Ureter (tissue), 1 donor: ENCODE results near the gene CAB39L. TPM values are rescaled to one million over a fixed set of nuclear protein-coding genes. Genes with fewer than 3 reads are reported as not detected.

Source experiments
- DNase-seq: peaks from one replicate; pipeline ENCODE4 v3.0.0-alpha.2; 2020; ENCODE audit warnings: low spot score
- total RNA-seq: library from RNA; stranded (reverse); gene quantifications from one replicate; pipeline ENCODE4 v1.2.4, GENCODE V29; 2023
- donor health status: DM: yes; HTN: yes; CAD: no.

Gene CAB39L
- total RNA-seq, 1 donor from 2014 or later = 73.9 TPM

DNA sequence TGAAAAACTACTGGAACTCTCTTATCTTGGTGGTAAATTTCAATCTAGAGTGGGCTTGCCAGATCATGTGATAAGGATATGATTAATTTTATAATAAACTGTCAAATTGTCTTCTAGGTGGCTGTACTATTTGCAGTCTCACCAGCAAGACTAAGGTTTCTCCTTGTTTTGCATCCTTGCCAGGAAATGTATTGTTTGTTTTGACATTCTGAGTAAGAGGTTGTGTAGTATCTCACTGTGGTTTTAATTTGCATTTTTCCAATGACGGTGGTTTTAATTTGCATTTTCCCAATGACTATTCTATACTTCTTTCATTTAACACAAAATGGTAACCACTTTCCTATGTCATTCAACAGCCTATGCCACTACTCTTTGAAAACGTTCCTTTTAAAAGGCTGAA lies 2.0 kb downstream of the CAB39L start:
- DNase-seq = no peak

DNA sequence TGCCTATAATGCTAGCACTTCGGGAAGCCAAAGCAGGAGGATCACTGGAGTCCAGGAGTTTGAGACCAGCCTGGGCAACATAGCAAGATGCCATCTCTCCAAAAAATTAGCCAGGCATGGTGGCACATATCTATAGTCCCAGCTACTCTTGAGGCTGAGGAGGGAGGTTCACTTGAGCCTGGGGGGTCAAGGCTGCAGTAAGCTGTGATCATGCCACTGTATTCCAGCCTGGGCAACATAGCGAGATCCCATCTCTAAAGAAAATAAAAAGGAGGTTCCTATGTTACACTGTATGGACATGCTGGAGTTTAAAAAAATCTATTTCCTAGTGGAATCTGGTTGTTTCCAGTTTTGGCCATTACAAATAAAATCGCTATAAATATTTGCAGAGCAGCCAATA lies 2.6 kb downstream of the CAB39L start:
- DNase-seq = no peak

DNA sequence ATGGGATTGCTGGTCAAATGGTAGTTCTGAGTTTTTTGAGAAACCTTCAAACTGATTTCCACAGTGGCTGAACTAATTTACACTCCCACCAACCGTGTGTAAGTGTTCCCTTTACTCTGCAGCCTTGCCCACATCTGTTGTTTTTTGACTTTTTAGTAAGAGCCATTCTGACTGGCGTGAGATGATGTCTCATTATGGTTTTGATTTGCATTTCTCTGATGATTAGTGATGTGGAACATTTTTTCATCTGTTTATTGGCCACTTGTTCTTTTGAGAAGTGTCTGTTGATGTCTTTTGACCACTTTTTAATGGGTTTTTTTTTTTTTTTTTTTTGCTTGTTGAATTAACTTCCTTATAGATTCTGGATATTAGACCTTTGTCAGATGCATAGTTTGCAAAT lies 4.3 kb downstream of the CAB39L start:
- DNase-seq = no peak

DNA sequence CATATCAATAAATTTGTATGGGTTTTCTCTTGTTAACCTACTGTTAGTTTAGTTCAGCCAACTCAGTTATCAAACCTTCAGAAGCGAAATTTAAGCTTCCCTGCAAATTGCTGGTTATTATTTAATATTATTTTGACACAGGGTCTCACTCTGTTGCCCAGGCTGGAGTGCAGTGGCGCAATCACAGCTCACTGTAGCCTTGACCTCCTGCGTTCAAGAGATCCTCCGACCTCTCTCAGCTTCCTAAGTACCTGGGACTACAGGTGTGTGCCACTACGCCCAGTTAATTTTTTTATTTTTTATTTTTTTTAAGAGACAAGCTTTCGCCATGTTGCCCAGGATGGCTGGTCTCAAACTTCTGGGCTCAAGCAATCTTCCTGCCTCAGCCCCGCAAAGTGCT lies 6.2 kb downstream of the CAB39L start:
- no peak for DNase-seq

DNA sequence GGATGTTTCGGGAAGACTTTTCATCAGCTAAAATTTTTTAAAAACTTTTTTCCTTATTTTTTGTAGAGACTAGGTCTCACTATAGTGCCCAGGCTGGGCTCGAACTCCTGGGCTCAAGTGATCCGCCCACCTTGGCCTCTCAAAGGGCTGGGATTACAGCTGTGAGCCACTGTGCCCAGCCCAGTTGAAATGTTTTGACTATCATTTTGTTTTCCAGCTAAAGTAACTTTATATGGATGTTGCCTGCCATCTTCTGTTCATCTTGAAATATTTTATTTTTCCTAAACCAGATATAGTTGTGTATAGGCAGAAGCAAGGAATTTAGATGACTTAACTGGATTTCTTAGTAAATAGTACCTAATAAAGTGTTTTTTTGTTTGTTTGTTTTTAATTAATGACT lies 7.0 kb downstream of the CAB39L start:
- no peak for DNase-seq

DNA sequence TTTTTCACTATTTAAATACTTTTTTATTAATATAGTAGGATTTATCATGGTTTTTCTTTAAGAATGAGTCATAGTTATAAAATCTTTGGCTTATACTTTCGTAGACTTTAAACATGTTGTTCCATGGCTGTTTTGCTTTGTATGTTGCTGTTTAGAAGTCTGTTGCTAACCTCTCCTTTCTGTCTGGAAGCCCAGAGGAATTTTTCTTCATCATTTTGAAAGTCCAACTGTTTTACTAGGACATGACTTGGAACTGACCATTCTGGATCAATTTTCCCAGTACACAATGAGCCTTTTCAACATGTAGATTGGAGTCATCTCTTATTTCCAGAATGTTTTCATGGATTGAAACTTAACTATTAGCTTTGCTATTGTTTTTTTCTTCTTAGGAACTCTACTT lies 7.9 kb downstream of the CAB39L start:
- DNase-seq = no peak

DNA sequence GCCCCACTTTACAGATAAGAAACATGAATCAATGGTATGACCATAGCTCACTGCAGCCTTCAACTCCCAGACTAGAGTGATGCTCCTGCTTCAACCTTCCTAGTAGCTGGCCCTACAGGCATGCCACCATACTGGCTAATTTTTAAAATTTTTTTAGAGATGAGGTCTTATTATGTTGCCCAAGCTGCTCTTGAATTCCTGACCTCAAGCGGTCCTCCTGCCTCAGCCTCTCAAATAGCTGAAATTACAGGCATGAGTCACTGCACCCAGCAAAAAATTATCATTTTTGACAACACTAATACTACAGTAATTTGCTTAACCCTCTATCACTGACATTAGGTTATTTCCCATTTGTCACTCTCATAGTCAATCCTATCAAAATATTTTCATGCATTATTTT lies 14.7 kb downstream of the CAB39L start:
- DNase-seq = no peak

DNA sequence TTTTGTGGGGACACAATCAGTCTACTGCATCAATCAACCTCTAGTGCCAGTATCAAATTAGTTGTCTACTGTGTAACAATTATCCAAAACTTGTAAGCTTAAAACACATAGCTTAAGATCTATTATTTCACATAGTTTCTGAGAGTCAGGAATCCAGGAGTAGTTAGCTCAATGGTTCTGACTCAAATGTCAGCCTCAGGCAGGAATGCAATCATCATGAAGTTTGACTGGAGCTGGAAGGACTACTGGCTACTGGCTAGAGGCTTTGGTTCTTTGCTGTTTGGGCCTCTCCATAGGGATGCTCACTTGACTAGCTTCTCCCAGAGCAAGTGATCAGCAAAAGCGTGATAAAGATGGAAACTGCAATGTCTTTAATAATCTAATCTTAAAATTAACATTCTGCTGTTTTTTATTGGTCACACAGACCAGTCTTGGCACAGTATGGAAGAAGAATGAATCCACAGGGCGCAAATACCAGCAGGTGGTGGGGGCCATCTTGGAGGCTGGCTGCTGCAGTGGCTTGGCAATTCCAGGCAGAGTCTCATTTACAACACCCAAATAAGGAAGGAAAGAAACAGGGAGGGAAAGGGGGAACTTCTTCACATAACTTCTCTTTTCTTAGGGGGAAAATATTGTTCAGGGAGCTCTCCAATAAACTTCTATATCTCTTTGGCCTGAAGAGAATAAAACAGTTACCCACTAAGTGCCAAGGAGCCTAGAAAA lies 15.7 kb downstream of the CAB39L start:
- DNase-seq = no peak

DNA sequence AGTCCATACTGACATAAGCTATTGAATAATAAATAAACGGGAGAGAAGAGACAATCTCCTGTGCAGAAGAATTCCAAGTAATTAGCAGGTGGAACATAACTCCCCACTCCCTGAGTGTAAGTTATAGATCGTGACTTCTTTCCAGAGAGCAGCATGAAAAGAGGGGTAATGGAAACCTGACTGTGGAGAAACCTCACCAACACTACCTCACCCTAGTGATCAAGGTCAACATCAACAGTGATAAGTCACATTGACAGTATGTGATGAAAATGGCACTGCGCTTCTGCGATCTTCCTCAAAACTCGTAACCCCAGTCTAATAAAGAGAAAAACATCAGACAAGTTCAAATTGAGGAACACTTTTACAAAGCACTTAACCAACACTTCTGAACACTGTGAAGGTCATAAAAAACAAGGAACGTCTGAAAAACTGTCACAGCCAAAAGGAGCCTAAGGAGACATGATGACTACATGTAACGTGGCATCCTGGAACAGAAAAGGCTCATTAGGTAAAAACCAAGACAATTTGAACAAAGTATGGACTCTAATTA lies 19.8 kb downstream of the CAB39L start:
- no peak for DNase-seq

DNA sequence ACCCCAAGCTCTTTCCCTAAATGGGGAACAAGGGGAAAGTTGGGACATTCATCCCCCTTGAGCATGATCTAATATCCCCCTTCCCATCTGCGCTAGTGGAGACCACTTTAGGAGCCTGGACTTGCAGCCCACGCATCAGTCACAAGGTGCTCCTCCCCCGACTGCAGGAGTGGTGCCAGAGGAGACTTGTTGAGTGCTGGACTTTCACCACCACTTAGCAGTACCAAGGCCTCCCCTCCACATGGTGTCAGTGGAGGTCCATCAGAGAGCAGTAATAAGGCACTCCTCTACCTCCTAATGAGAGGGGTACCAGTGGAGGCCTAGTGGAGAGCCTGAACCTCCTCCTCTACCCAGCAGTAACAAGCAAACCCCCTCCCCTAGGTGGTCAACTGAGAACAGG lies 22.5 kb downstream of the CAB39L start:
- no peak for DNase-seq

DNA sequence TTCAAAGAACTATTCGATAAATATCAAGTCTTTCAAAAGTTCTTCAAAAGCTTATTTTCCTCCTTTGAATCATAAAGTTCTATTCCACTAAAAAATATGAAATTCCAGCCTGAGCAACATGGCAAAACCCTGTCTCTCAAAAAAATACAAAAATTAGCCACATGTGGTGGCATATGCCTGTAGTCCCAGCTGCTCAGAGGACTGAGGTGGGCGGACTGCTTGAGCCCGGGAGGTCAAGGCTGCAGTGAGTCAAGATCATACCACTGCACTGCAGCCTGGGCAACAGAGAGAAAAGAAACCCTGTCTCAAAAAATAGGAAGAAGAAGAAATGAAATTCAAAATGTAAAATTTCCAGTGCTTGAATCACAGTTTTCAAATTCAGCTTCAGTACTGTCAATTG lies 24.6 kb downstream of the CAB39L start:
- no peak for DNase-seq

DNA sequence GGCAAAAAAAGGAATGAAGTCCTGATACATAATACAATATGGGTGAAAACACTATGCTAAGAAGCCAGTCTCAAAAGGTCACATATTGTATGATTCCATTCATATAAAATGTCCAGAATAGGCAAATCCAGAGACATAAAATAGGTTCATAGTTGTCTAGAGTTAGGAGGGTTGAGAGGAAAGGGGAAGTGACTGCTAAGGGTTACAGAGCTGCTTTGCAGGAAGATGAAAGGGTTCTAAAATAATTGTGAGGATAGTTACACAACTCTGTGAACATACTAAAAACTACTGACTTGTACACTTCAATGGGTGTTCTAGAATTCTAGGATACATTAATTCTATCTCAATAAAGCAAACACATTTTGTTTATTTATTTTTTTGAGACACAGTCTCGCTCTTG lies 25.7 kb downstream of the CAB39L start:
- no peak for DNase-seq

DNA sequence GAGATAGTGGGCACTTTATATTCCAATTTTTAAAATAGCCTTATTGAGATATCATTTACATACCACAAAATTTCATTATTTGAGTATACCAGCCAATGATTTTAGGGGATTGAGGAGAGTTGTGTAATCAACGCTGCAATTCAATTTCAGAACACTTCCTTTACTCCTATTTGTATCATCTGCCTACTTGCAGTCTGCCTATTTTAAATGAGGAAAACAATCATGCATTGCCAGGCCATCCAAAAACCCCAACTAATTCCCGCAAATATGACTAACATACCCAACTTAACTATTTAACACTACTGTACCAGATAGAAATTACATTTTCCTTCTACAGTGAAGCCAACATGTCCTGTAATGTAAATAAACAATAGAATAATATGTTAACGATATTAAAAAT lies 26.7 kb downstream of the CAB39L start:
- DNase-seq = no peak

DNA sequence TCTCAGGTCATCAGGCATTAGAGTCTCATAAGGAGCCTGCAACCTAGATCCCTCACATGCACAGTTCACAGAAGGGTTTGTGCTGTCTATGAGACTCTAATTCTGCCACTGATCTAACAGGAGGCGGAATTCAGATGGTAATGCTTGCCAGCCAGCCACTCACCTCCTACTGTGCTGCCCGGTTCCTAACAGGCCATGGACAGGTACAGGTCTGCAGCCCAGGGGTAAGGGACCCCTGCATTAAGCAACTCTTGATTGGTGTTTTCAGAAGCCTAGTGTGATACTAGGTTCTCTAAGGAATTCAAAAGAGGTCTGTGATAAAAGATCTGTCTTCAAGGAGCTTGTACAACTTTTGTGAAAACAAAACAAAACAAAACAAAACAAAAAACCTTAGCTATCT lies 31.1 kb downstream of the CAB39L start:
- no peak for DNase-seq

DNA sequence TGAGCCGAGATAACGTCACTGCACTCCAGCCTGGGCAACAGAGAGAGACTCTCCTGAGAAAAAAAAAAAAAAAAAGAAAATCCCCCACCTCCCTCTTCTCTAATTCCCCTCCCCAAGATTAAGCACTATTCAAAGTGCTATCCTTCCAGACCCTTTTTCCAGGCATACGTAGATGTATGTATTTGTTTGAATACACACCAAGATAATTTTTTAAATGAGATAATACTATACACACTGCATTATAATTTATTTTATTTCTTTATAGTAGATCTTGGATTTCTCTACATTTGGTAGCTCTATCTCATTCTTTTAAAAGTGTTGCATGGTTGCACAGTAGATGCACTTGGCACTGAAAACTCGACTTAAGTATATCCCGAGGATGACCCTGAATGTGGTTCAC lies 32.5 kb downstream of the CAB39L start:
- DNase-seq = no peak

DNA sequence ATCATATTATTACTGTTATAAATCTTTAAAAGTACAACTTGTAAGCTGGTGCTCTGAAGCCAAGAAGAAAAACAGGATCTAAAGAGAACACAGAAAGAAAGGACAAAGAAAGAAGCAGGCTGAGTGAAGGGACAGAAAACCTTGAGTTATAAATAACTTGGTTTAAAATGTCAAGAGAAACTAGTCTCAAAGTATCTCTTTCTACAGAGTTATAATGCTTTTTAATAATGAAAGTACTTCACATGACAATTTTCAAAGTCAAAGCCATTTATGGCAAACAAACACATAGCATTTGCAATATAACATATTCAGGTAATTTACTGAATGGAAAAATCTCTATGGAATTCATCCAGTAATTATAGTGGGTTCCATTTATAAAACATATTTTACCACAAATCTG lies 33.4 kb downstream of the CAB39L start:
- no peak for DNase-seq

DNA sequence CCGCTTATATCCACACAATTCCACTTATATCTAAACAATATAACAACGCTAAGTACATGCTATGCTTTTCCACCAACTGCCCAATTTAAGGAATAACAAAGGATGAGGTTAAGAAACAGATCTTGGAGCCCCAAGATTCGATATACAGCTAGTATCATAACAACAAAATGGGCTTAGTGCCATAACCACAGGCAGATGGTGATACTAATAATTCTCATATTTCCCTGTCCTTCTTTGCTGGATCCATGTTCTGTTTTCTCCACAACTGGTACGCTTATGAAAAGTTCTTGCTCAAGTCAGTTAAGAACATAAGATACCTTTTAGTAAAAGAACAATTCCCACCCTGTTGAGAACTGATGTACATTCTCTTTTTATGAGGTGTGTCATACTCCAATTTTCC lies 33.9 kb downstream of the CAB39L start:
- DNase-seq = no peak

DNA sequence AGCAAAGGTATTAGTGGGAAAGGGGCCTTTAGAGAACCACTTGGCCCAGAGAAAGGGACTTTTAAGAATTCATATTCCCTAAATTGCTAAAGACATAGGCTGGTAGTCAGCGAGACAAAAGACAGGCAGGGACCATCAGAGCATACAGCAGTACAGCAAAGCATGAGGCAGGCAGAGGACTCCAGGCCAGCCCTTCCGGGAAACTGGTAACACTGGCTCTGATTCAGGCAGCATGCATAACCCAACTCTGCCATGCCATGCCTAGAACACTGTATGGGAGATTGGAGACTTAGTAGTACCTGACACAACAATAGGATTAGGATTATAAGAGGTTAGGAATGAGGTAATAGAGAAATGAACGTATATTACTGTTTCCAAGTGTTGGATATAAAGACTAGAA lies 34.9 kb downstream of the CAB39L start:
- no peak for DNase-seq

DNA sequence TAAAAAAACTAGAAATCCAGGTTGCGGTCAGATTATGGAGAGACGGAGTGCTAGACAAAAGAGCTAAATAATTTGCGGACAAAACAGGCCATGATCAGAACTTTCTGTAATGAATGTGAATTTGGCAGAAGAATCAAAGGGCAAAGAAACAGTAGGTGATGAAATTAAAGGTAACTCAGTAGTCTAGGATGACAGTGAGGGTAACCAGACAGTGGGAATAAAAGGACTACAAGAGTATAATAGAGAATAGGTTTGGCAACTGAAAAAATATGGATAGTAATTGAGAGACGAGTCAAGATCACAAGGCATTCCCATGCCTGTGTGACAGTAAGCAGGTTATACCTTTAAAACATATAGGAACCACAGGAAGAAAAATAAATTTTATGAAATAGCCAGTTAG lies 35.9 kb downstream of the CAB39L start:
- no peak for DNase-seq

DNA sequence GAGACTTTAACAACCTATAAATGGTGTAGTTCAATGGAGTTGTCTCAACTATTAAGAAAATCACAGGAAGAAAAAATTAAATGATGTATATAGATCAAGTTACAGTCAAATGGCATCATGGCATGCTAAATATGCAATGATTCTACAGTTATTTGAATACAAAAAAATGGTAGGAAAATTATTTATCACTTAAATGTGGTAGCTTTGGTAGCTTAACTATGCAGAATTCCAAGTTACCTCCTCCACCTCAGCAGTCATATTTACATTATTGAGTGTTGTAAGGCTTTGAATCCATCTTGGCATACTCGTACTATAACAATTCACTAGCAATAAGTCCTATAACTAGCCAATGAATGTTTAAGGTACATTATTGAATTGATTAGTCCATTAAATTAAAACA lies 36.8 kb downstream of the CAB39L start:
- no peak for DNase-seq

DNA sequence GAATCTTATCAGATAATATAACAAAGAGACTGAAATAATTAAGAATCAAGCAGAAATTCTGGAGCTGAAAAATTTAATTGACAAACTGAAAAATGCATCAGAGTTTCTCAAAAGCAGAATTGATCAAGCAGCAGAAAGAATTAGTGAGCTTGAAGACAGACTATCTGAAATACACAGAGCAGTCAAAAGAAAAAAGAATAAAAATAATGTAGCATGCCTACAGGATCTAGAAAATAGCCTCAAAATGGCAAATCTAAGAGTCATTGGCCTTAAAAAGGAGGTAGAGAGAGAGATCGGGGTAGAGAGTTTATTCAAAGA lies 39.2 kb downstream of the CAB39L start:
- no peak for DNase-seq

DNA sequence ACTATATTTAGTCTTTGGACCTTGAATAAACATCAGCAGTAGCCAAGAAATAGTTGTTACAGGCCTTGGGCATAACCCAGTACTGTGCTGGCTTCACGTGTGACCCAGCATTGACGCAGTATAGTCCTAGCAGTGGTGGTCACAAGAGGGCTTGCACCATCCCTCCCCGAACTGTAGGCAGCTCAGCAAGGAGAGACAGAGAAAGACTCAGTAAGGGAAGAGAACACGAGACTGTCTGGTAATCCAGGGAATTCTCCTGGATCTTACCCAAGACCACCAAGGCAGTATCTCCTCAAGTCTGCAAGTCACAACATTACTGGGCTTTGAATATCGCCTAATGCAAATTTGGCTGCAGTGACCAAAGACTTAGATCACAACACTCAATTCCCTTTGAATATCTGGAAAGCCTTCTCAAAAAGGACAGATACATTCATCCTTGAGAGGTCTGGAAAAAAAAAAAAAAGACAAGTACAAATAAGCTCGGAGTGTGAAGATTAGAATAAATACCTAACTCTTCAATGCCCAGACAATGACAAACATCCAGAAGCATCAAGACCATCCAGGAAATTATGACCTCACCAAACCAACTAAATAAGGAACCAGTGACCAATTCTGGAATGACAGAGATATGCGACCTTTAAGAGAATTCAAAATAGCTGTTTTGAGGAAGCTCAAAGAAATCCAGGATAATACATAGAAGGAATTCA lies 39.7 kb downstream of the CAB39L start:
- DNase-seq = no peak

DNA sequence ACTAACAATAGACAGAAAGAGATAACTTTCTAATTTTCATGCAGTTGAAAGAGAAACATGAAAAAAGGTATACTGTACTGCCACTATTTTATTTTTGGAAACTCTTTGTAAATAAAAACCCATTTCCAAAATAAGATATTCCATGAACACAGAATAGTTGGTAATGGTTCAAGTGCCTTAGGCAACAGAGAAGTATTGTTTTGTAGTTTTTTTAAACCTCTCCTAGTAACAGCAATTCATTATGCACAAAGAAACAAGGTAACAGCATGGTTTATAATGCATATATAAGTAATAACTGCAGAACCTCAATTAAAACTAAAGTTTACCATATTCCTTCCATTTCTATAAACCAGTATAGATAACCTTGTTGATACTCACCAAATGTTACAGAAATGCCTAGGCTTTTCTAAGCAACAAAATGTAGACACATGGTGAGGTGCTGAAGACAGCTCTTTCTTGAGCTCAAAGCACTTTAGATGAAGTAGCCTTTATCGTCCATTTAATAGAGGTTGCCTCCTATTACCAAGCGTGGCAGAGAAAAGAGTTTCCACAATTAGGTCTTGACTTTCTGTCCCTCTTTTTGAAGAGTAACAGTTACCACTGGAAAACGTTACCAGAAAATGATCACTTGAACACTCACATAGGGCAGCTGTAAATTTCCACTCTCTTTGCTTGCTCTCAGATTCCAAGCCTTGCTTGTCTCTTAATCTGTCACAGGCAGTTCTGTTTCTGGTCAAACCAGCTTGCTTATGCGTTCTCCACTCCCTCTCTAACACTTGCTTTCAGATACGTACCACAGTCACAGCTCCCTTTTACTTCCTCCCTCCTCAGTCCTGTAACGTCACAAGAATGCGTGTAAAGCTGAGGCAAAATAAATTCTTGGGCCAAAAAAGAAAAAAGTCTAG lies 42.9 kb downstream of the CAB39L start:
- peak; percentile 60 for DNase-seq
